Activated CD8-positive, alpha-beta memory T cell treated with anti-CD3 and anti-CD28 coated beads for 4 hours (primary cell): ENCODE measurements around the gene ACYP2.

Experiments used
- DNase-seq, 2 donors: peaks; one replicate each; pipeline ENCODE4 v3.0.0-alpha.2; 2020; ENCODE audit warnings: low read depth in 2 of 2

ACYP2 gene

DNA sequence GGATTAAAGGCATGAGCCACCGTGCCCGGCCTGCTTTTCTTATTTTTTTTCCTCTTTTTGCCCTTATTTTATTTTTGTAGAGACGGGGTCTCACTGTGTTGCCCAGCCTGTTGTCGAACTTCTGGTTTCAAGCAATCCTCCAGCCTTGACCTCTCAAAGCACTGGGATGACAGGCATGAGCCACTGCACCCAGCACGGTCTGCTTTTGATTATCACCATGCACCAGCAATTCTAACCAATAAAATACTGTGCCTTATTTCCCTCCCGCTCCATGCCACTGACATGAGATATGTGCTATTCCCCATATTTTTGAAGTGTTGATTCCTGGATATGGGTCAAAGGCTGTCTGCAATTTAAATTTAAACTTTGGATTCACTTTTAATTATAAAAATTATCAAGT lies 42.9 kb downstream of the ACYP2 start:
- no peak for DNase-seq

GRCh38 chr2:54161660-54162424 lies 46.4 kb downstream of the ACYP2 start:
- no peak for DNase-seq

- no peak for DNase-seq
These were observed 48.7 kb downstream of the ACYP2 start for GRCh38 chr2:54164106-54164505.

- no peak for DNase-seq
These were observed 50.8 kb downstream of the ACYP2 start for GRCh38 chr2:54166121-54166773.

DNA sequence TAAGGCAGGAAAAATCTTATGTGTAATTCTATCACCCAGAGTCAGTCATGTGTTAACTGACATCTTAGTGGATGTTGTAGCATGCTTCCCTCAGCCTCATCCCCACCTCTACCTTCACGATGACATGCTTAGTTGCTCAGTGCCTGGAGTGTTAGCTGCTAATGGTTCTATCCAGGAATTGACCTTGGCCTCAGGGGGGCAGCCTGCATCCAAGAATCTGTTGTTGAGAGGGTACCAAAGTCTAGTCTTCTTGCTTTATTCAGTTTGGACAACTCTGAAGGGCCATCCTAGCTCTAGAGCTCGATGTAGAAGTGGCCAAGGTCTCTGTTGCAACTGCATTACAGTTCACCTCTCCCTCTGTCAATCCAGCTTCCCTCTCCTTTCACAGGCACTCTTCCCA lies 61.2 kb downstream of the ACYP2 start:
- no peak for DNase-seq

DNA sequence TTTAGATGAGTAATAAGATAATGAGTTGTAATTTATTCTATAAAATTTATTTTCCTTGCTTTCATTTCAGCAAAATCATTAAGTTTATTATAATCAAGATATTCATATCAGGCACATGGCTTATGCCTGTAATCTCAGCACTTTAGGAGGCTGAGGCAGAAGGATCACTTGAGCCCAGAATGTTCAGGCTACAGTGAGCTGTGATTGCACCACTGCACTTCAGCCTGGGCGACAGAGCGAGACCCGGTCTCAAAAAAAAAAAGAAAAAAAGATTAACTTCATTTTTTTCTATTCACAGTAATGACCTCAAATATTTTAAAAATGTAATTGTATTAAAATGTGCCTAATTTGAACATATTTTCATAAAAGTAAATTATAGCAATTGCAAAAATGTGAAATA lies 67.9 kb downstream of the ACYP2 start:
- no peak for DNase-seq

DNA sequence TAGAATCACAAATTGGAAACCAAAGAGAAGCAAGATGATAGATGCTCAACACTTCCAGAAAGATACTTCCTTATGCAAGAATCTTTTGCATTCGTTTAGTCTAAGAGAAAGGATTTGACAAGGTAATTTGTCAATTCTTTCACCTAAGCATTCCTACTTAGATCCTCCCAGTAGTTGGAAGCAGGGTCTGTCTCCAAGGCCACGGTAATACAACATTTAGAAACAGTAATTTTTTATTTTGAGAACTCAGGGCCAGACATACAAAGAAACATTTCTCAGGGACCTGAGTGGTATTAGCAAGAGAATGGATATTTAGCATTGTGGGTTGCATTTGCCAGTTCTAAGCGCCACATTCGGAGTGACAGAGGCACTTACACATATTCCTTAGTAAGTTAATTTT lies 68.6 kb downstream of the ACYP2 start:
- DNase-seq: no peak

DNA sequence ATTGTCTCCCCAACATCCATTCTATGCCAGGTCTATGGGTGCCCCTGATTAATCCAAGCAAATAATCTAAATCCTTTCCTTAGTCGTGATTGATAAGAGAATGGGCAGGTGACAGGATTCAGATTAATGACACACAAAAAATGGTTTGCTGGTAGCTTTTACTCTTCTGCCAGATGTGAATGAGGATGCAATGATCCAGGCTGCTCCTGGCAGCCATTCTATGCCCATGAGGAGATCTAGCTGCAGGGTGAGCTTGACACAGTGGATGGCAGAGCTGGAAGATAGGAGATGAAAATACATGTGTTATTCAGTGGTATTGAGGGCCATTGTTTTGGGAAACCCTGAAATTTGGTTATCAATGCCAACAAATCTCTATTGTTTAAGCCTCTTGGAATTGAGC lies 69.7 kb downstream of the ACYP2 start:
- no peak for DNase-seq

- DNase-seq: no peak
These were observed 71.9 kb downstream of the ACYP2 start for GRCh38 chr2:54187331-54187730.

- DNase-seq: no peak
These were observed 74.1 kb downstream of the ACYP2 start for GRCh38 chr2:54189539-54189938.

DNA sequence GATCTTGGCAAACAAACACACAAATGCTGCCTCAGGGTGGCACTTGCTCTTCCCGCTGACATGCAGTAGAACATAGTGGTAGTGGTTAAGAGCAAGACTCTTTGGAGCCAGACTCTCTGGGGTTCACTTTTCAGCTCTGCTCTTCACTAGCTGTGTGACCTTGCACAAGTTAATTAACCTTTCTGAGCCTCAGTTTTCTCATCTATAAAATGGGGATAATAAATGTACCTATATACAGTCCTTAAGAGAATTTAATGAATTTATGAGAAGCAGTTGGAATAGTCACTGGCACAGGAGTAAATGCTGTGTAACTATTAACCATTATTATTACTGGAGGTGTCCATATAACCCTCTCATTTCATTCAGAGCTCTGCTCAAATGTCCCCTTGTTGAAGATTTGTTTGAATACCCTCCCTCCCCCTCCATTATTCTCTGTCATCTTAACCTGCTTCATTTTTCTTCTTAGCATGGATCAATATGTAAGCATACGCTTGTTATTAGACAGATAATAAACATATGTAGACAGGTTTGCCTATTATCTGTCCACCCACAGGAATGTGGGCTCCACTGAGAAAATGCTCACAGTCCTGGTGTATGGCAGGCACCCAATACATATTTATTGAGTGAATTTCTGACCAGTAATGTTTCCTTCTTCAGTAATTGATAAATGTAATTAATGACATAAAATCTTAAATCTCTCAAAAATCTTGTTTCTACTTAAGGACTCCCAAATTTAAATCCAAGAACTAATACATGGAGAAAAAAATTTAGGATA lies 76.1 kb downstream of the ACYP2 start:
- no peak for DNase-seq

GRCh38 chr2:54194761-54195750 lies 79.6 kb downstream of the ACYP2 start:
- DNase-seq: no peak

- no peak for DNase-seq
These were observed 81.2 kb downstream of the ACYP2 start for GRCh38 chr2:54196646-54197045.

DNA sequence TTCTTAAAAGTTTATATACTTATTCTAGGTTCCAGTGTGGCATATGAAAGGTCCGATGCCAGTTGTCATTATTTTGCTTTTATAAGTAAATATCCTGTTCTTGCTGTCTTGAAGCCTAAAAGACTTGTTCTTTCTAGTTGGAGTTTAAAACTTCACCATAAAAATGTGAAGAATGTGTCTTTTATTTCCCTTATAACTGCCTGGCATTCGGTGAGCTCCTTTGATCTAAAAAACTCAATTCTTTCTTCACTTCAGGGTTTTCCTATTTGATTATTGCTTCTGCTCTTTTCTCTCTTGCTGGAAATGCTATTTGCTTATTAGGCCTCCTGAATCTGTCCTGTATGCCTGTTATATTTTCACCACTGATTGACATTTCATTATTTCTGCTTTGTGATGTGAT lies 89.1 kb downstream of the ACYP2 start:
- DNase-seq: no peak

DNA sequence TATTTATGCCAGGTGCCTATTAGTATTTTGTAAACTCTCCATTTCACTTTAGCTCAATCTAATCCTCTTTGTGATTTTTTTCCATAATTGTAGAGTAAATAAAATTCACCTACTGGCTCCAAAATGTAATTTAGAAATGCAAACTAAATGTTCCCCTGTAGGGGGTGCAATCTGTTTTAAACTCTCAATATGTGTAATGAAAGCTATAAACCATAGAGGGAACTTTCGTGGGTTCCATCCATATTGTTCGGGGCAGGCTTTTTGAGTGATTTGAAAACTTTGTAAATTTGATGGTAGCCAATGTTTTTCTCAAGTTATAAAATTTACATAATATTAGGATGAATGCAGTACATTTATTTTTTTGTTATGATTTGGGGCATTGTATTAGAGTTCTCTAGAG lies 91.2 kb downstream of the ACYP2 start:
- DNase-seq: no peak

- no peak for DNase-seq
These were observed 92.3 kb downstream of the ACYP2 start for GRCh38 chr2:54207666-54208195.

GRCh38 chr2:54208364-54209240 lies 93.2 kb downstream of the ACYP2 start:
- DNase-seq: no peak

- no peak for DNase-seq
These were observed 94.0 kb downstream of the ACYP2 start for GRCh38 chr2:54209379-54209778.

DNA sequence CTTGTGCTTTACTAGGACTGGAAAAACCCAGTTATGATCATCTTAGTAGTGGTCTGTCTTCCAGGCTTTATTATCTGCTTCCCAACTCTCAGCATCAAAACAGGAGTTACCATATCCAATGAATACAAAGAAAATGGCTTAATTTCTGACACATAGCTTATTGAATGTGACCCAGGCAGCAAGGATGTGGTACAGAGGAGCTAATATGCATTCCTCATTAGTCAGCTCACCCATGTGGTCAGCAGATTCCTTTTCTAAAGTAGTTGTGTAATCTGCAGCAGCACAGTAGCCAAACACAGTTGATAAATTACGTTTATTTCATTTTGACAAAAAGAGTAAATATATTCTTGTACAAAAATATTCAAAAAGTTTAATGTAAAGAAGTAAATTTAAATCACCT lies 97.0 kb downstream of the ACYP2 start:
- DNase-seq: no peak

- DNase-seq: no peak
These were observed 97.7 kb downstream of the ACYP2 start for GRCh38 chr2:54213082-54213481.
